GM21529 (cell line): ENCODE data around the gene ITPKC.

ENCODE experiments used
- ATAC-seq: cut with Tn5 transposase; IDR thresholded peaks from one replicate; pipeline ENCODE4 v1.9.1; 2021; ENCODE audit not compliant: unreplicated experiment

ITPKC gene

DNA sequence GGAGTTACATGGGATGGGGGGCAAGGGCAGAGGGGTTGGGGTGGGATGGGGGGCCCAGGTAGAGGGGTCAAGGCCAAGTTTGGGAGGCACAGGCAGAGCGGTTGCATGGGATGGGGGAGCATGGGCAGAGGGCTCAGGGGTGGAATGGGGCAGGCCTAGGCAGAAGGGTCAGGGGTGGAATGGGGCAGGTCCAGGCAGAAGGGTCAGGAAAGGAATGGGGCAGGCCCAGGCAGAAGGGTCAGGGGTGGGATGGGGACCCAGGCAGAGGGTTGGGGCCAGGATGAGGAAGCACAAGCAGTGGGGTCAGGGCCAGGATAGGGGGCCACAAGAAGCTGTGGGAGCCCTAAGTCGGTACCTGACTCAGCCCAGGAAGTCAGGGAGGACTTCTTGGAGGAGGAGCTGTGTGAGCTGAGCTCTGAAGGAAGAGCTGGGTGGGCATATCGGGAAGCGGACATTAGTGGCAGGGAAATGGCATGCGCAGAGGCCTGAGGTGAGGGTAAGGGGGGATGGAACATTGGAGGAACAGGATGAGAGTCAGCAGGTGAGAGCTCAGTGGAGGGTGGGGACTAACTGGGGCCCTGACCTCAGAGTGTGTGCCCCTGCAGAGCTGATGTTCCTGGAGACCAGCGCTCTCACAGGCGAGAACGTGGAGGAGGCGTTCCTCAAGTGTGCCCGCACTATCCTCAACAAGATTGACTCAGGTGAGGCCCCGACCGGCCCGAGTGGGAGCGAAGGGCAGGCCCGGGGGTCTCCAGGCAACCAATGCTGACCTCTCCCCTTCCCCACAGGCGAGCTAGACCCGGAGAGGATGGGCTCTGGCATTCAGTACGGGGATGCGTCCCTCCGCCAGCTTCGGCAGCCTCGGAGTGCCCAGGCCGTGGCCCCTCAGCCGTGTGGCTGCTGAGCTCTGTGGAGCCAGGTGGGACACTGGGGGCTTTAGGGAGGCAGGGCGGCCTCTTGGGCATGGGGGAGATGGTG lies 69.4 kb downstream of the ITPKC start:
- ATAC-seq, result no peak
